Measurements from ENCODE around the gene POLN.
A peak's percentile ranks its signal among the peaks of the same experiment; 100 is the strongest.

Gene POLN

GRCh38 chr4:2241410-2242353, at the start of gene POLN, which contains the start of gene HAUS3:
TSS of gene POLN (minus strand) at chr4:2242121. CDS start at chr4:2229231, 12,890 bp downstream.
TSS of gene HAUS3 (minus strand) at chr4:2242121. CDS start at chr4:2240946, 1,175 bp downstream.
- peak; percentile 98 for DNase-seq

- peak; percentile 87 for DNase-seq
Observed at GRCh38 chr4:2290974-2291704, 49.2 kb upstream of the POLN start.

- DNase-seq, result no peak
Observed at GRCh38 chr4:2290488-2290887, 48.6 kb upstream of the POLN start.

- DNase-seq, result no peak
Observed at GRCh38 chr4:2289955-2290333, 48.0 kb upstream of the POLN start.

- DNase-seq, result no peak
Observed at GRCh38 chr4:2289311-2289954, 47.5 kb upstream of the POLN start.

GRCh38 chr4:2288051-2288541, 46.2 kb upstream of the POLN start:
- DNase-seq, result no peak

GRCh38 chr4:2287594-2287915, 45.6 kb upstream of the POLN start:
- DNase-seq, result no peak

- DNase-seq, result no peak
Observed at GRCh38 chr4:2286904-2287593, 45.1 kb upstream of the POLN start.

GRCh38 chr4:2285613-2286381, 43.9 kb upstream of the POLN start:
- DNase-seq, result no peak

- DNase-seq, result no peak
Observed at GRCh38 chr4:2284934-2285612, 43.2 kb upstream of the POLN start.

GRCh38 chr4:2284161-2284933, 42.4 kb upstream of the POLN start:
- DNase-seq, result no peak

- DNase-seq, result no peak
Observed at GRCh38 chr4:2283199-2283711, 41.3 kb upstream of the POLN start.

- DNase-seq, result peak; percentile 92
Observed at GRCh38 chr4:2281575-2282343, 39.8 kb upstream of the POLN start.

GRCh38 chr4:2280531-2281300, 38.8 kb upstream of the POLN start:
- DNase-seq, result no peak

GRCh38 chr4:2277956-2278355, 36.0 kb upstream of the POLN start:
- DNase-seq, result no peak

- DNase-seq, result no peak
Observed at GRCh38 chr4:2276581-2277325, 34.8 kb upstream of the POLN start.

GRCh38 chr4:2275546-2276251, 33.8 kb upstream of the POLN start:
- no peak for DNase-seq

Measured in CD4-positive, alpha-beta T cell treated with Interferon gamma for 1 hour (primary cell).